Esophagus squamous epithelium (tissue), 5 donors: Measurements from ENCODE around the gene THBS2. TPM values are rescaled to one million over a fixed set of nuclear protein-coding genes. Genes with fewer than 3 reads are reported as not detected.
"Not testable (repeated sequence)": the region's sequence is repeated elsewhere in the genome, so short reads cannot be mapped to it uniquely, and the experiment has no call there.

Experiments used
- DNase-seq: peaks from one replicate; lab custom pipeline; 2025; lab: John Stamatoyannopoulos, UW
- H3K27ac ChIP-seq, 4 donors: fragments of 200-600 bp; sonication (generic); one replicate each; pipeline ENCODE4 v1.5.1; 2016 to 2019; ENCODE audit warnings: mild to moderate bottlenecking in 1 of 4
- H3K27me3 ChIP-seq, 4 donors: fragments of 200-600 bp; sonication (generic); 1 replicate in 3 of 4; 2 replicates in 1 of 4; pipeline versions ENCODE4 v1.5.1 to v1.6.0; 2017 to 2021; ENCODE audit warnings: antibody characterized with exemption in 1 of 4
- H3K36me3 ChIP-seq, 3 donors: fragments of 200-600 bp; sonication (generic); one replicate each; pipeline ENCODE4 v1.5.1; 2016 to 2019
- H3K4me1 ChIP-seq, 3 donors: fragments of 200-600 bp; sonication (generic); one replicate each; pipeline ENCODE4 v1.5.1; 2017 to 2019
- H3K4me3 ChIP-seq, 4 donors: fragments of 200-600 bp; sonication (generic); 1 replicate in 3 of 4; 2 replicates in 1 of 4; pipeline ENCODE4 v1.5.1; 2016 to 2019; ENCODE audit warnings: mild to moderate bottlenecking in 2 of 4, moderate library complexity in 1 of 4
- H3K9me3 ChIP-seq, 3 donors: fragments of 200-600 bp; sonication (generic); one replicate each; pipeline ENCODE4 v1.5.1; 2016 to 2019
- CTCF ChIP-seq, 6 experiments: fragments of 450-650 bp in 4 of 6; fragments of 200-600 bp in 2 of 6; sonication (generic) in 2 of 6; IDR thresholded peaks; one replicate each; pipeline ENCODE4 v1.5.1; 2016 to 2019; ENCODE audit warnings: antibody characterized with exemption in 6 of 6, mild to moderate bottlenecking in 4 of 6, moderate library complexity in 4 of 6
- POLR2A ChIP-seq, 4 donors: fragments of 450-650 bp; IDR thresholded peaks; one replicate each; pipeline ENCODE4 v1.6.1; 2017; ENCODE audit warnings: antibody characterized with exemption in 4 of 4, mild to moderate bottlenecking in 4 of 4, moderate library complexity in 3 of 4
- WGBS, 2 donors: methylation state at CpG; one replicate each; pipeline ENCODE4 v1.1.5; 2018; 5-methylcytosine and 5-hydroxymethylcytosine counted together
- intact Hi-C: fragments of 100-400 bp; cut with DNase I; formaldehyde crosslinking; loops from one replicate; pipeline ENCODE4 v1.15.0; 2022
- total RNA-seq, 4 donors: library from RNA; depleted of rRNA; stranded (reverse); fragments of >200 nt; gene quantifications; one replicate each; pipeline ENCODE4 v1.1.0, GENCODE V29; 2016
- donor health status: DM: yes; HTN: yes; CAD: no.

The THBS2 gene
- total RNA-seq, 4 donors from 2014 or later, result 4.3 to 35.7 (median 25.5) TPM

- Histone ChIP-seq H3K27me3 (no peaks in the 10 kb centered on the region), H3K4me1 (peaks cover 18 to 38% (median 24%) of the 10 kb centered on the region in 3 donors), H3K9me3 (no peaks in the 10 kb centered on the region), H3K4me3 (no peak overlapping the region), H3K27ac (peak overlapping the region in 2 of 4 donors; percentile 53 to 61), H3K36me3 (peaks cover 0 to 22% (median 0%) of the 10 kb centered on the region in 3 donors)
- no peak for TF ChIP-seq POLR2A (IDR thresholded peaks at IDR 0.05)
- no peak for TF ChIP-seq CTCF (IDR thresholded peaks at IDR 0.05)
- WGBS, 2 donors, result 80 to 81% methylated on average over 14 of the region's 14 CpGs
- no peak for DNase-seq
- intact Hi-C loops, result no loop called here
These were observed 36.8 kb downstream of the THBS2 start for GRCh38 chr6:169216830-169217229.

GRCh38 chr6:169215201-169215681 lies 38.4 kb downstream of the THBS2 start:
- WGBS, 2 donors, result 45 to 47% methylated on average over 10 to 12 of the region's 12 CpGs
- Histone ChIP-seq H3K4me1 (peaks cover 18 to 38% (median 24%) of the 10 kb centered on the region in 3 donors), H3K27ac (peak overlapping the region; percentile 89 to 93 (median 90)), H3K36me3 (peaks cover 0 to 6% (median 0%) of the 10 kb centered on the region in 3 donors), H3K9me3 (no peaks in the 10 kb centered on the region), H3K27me3 (no peaks in the 10 kb centered on the region), H3K4me3 (peak overlapping the region in 1 of 4 donors; percentile 30)
- TF ChIP-seq CTCF (IDR thresholded peaks at IDR 0.05) (no peak), POLR2A (IDR thresholded peaks at IDR 0.05) (no peak)
- no peak for DNase-seq
- intact Hi-C loops, result no loop called here

GRCh38 chr6:169214789-169215188 lies 38.9 kb downstream of the THBS2 start:
- H3K36me3 ChIP-seq, H3K27me3 ChIP-seq, intact Hi-C loops, H3K9me3 ChIP-seq, DNase-seq: not testable (repeated sequence)
- WGBS, 2 donors, result 7 to 13% methylated on average over 3 of the region's 3 CpGs
- Histone ChIP-seq H3K27ac (peak overlapping the region; percentile 89 to 93 (median 90)), H3K4me1 (peaks cover 18 to 38% (median 24%) of the 10 kb centered on the region in 3 donors), H3K4me3 (peak overlapping the region in 1 of 4 donors; percentile 30)

DNA sequence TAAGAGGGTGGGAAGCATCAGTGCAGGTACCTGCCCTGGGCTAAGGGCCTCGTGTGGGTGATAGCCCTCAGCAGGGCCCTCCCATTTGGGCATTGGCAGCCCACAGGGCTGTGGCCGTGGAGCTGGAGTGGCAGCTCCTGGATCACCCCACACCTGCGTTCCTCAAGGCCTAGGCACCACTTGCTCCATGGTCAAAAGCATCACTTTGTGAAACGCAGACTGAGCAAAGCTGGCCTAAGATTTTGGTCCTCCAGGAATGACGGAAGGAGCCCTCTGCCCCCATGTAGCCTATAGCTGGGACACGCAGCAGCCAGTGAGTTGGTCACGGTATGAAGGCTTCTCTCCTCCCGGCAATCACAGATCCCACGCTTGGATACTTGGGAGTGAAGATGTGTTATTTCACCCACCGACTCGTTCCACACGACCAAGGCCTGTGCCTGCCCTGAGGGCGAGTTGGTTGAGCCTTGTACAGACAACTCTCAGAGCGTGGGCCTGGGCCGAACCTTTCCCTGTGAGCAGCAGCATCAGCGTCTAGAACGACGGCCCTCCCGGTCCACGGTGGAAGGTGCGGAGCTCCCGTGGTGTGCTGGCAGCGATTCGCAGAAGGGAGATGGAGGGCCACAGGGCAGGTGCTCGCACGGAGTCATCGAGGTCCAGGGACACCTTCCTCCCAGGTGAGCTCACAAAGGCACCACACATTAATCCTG lies 39.7 kb downstream of the THBS2 start:
- Histone ChIP-seq H3K4me3 (peak overlapping the region in 3 of 4 donors; percentile 37 to 52 (median 47)), H3K27me3 (no peaks in the 10 kb centered on the region), H3K27ac (peak overlapping the region; percentile 89 to 93 (median 90)), H3K9me3 (no peaks in the 10 kb centered on the region), H3K36me3 (peaks cover 0 to under 1% (median 0%) of the 10 kb centered on the region in 3 donors), H3K4me1 (peaks cover 18 to 38% (median 24%) of the 10 kb centered on the region in 3 donors)
- intact Hi-C loops, result no loop called here
- no peak for DNase-seq
- 92 to 97% methylated on average over 6 to 8 of the region's 27 CpGs for WGBS, 2 donors
- TF ChIP-seq POLR2A (IDR thresholded peaks at IDR 0.05) (no peak), CTCF (IDR thresholded peaks at IDR 0.05) (no peak)

- Histone ChIP-seq H3K4me1 (peaks cover 18 to 38% (median 24%) of the 10 kb centered on the region in 3 donors), H3K27ac (peak overlapping the region; percentile 89 to 93 (median 90)), H3K4me3 (peak overlapping the region; percentile 13 to 52 (median 42)), H3K9me3 (no peaks in the 10 kb centered on the region), H3K27me3 (no peaks in the 10 kb centered on the region), H3K36me3 (no peaks in the 10 kb centered on the region)
- peak; percentile 47 for DNase-seq
- 6 to 12% methylated on average over 29 to 31 of the region's 56 CpGs for WGBS, 2 donors
- intact Hi-C loops, result no loop called here
- TF ChIP-seq CTCF (IDR thresholded peaks at IDR 0.05) (peak in 5 of 6 experiments; percentile 31 to 67 (median 48)), POLR2A (IDR thresholded peaks at IDR 0.05) (peak in 3 of 4 donors; percentile 18 to 37 (median 29))
These were observed 40.5 kb downstream of the THBS2 start for GRCh38 chr6:169212897-169213813.
